GM18858 (cell line): ENCODE data around the gene ABCB9.

Experiments
- ATAC-seq: cut with Tn5 transposase; IDR thresholded peaks from one replicate; pipeline ENCODE4 v1.9.1; 2021; ENCODE audit not compliant: unreplicated experiment

Gene ABCB9

GRCh38 chr12:122982477-122982815, 16.2 kb upstream of the ABCB9 start:
- no peak for ATAC-seq

- no peak for ATAC-seq
Observed at GRCh38 chr12:122981587-122982476, 15.6 kb upstream of the ABCB9 start.

GRCh38 chr12:122981036-122981471, 14.8 kb upstream of the ABCB9 start:
- ATAC-seq = peak; percentile 6

- peak; percentile 41 for ATAC-seq
Observed at GRCh38 chr12:122980183-122981035, 14.1 kb upstream of the ABCB9 start, which contains the start of gene ARL6IP4. ARL6IP4 (plus strand) TSS chr12:122980681; CDS start chr12:122981140, 459 bp downstream.

- ATAC-seq = no peak
Observed at GRCh38 chr12:122979908-122980182, 13.6 kb upstream of the ABCB9 start.

- no peak for ATAC-seq
Observed at GRCh38 chr12:122979001-122979907, 13.0 kb upstream of the ABCB9 start.

- ATAC-seq = no peak
Observed at GRCh38 chr12:122978507-122978955, 12.3 kb upstream of the ABCB9 start.

GRCh38 chr12:122977655-122978392, 11.6 kb upstream of the ABCB9 start:
- no peak for ATAC-seq

GRCh38 chr12:122977153-122977552, 10.9 kb upstream of the ABCB9 start:
- no peak for ATAC-seq

GRCh38 chr12:122976648-122976975, 10.3 kb upstream of the ABCB9 start:
- no peak for ATAC-seq

- no peak for ATAC-seq
Observed at GRCh38 chr12:122975790-122976647, 9.8 kb upstream of the ABCB9 start.

- peak; percentile 58 for ATAC-seq
Observed at GRCh38 chr12:122974892-122975789, 8.9 kb upstream of the ABCB9 start, which contains the start of gene OGFOD2. OGFOD2 (plus strand) TSS chr12:122975244; CDS start chr12:122975252, 8 bp downstream.

GRCh38 chr12:122974274-122974891, 8.1 kb upstream of the ABCB9 start:
- ATAC-seq = peak; percentile 49

GRCh38 chr12:122969676-122970075, 3.4 kb upstream of the ABCB9 start:
- no peak for ATAC-seq

GRCh38 chr12:122968104-122968503, 1.8 kb upstream of the ABCB9 start:
- no peak for ATAC-seq

- no peak for ATAC-seq
Observed at GRCh38 chr12:122966743-122967550, 684 bp upstream of the ABCB9 start.

- ATAC-seq = no peak
Observed at GRCh38 chr12:122965321-122965751, 927 bp downstream of the ABCB9 start.
